HG03565 (cell line): ENCODE measurements around the gene PSPN.
"Not testable (repeated sequence)": the region's sequence is repeated elsewhere in the genome, so short reads cannot be mapped to it uniquely, and the experiment has no call there.

Experiments
- ATAC-seq: cut with Tn5 transposase; IDR thresholded peaks from one replicate; pipeline ENCODE4 v1.9.1; 2021; ENCODE audit warnings: mild to moderate bottlenecking, moderate library complexity; ENCODE audit not compliant: unreplicated experiment

The PSPN gene

DNA sequence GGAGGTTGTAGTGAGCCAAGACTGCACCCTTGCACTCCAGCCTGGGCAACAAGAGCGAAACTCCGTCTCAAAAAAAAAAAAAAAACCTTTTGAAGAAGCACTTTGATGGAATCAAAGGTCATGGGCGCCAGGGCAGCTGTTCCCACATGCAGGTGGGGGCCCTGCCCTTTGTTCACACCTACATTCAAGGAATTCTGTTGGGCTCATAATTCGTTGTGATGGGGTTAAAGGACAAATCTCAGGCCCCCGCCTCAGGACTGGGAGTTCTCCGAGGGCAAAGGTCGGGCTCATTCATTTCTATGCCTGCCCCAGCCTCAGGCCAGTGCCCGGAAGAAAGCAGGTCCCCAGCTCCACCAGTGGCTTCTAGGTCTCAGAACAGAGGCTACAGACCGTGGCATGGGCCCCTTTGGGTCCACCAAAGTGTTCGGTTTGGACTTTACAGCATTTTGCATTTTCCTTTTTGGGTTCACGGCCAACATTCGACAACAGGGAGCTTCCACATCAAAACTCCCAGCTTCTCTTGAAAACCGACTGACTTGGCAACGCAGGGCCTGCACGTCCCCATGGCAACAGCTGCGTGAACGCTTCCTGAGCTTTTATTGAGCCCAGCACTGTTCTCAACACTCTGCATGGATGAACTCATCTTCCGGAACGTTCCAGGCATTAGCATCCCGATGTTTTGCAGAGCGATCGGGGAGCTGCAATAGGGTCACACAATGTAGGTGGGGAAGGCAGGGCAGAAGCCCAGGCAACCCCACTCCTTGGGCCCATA, 27.3 kb upstream of the PSPN start:
- ATAC-seq: no peak

DNA sequence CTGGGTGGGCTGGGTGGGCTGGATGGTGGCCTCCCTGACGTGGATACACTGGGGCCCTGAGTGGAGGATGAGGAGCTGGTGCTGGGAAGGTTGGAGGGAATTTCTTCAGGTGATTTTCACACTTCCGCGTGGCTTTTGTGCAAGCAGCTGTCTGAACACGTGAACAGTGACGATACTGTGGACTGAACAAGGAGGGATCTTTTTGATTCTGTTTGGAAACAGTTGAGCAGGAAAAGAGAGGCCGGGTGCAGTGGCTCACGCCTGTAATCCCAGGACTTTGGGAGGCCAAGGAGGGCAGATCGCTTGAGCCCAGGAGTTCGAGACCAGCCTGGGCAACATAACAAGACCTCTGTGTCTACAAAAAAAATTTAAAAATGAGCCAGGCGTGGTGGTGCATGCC, 26.3 kb upstream of the PSPN start:
- no peak for ATAC-seq

DNA sequence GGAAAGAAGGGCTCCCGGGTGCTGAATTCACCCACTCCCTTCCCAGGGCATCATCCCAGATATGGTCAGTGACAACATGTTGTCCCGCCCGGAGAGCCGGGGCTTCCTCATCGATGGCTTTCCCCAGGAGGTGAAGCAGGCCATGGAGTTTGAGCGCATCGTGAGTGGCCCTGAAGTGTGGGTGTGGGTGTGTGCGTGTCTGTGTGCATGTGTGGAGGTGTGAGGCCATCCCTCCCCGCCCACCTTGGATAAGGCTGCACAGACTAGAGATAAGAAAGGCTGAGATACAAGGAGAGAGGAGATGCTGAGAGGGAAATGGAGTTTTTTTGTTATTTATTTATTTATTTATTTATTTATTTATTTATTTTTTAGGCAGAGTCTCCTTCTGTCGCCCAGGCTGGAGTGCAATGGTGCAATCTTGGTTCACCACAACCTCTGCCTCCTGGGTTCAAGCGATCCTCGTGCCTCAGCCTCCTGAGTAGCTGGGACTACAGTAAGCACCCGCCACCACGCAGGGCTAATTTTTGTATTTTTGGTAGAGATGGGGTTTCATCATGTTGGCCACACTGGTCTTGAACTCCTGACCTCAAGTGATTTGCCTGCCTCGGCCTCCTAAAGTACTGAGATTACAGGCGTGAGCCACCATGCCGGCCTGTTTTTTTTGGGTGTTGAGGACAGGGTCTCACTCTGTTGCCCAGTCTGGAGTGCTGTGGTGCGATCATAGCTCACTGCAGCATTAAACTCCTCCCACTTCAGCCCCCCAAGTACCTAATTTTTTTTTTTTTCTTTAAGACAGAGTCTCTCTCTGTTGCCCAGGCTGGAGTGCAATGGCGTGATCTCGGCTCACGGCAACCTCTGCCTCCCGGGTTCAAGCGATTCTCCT, 24.6 kb upstream of the PSPN start:
- not testable (repeated sequence) for ATAC-seq

DNA sequence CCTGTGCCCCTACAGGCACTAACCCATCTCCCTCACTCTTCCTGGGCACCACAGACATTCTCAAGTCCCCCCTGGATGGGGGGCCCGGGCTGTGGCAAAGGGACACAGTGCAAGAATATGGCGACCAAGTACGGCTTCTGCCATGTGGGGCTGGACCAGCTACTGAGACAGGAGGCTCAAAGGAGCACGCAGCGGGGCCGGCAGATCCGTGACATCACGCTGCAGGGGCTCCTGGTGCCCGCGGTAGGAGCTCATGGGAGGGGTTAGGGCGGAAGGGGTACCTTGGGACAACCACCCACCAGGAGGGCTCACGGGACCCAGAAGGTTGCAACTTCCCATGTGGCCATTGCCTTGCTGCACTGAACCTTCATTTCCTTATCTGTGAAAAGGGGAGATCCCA, 20.6 kb upstream of the PSPN start:
- ATAC-seq: no peak

DNA sequence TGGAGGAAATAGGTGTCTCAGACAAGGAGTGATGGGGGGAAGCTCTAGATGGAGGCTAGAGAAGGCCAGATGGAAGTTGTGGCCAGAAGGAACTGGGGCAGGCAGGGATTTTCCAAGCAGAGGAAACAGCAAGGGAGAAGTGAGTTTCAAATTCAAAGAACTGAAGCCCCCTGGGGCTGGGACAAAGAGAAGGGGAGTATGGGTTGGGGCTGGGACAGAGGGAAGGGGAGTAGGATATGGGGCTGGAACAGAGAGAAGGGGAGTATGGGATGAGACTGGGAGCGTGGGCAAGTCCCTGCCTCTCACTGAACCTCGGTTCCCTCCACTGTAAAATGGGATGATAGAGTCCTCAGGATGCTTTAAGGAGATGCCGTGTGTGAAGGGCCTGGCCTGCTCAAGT, 19.1 kb upstream of the PSPN start:
- ATAC-seq: no peak

DNA sequence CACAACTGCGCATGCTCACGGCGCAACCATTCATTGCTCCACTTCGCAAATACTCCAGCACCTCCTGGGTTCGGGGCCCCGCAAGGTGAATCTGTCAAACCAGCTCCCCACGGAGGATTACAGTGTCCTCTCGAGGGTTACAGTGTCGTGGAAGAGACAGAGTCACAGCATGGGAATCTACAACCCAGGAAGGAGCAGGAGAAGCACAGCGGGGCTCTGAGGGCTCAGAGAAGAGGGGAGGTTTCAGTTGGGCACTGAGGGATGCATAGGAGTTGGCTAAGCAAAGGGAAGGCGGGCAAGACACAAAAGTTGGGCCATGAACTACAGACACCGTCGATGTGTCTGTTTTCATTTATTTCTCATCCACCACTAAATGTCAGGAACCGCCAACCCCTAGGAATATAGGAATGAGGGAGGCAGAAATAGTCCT, 18.3 kb upstream of the PSPN start:
- ATAC-seq: peak; percentile 34

DNA sequence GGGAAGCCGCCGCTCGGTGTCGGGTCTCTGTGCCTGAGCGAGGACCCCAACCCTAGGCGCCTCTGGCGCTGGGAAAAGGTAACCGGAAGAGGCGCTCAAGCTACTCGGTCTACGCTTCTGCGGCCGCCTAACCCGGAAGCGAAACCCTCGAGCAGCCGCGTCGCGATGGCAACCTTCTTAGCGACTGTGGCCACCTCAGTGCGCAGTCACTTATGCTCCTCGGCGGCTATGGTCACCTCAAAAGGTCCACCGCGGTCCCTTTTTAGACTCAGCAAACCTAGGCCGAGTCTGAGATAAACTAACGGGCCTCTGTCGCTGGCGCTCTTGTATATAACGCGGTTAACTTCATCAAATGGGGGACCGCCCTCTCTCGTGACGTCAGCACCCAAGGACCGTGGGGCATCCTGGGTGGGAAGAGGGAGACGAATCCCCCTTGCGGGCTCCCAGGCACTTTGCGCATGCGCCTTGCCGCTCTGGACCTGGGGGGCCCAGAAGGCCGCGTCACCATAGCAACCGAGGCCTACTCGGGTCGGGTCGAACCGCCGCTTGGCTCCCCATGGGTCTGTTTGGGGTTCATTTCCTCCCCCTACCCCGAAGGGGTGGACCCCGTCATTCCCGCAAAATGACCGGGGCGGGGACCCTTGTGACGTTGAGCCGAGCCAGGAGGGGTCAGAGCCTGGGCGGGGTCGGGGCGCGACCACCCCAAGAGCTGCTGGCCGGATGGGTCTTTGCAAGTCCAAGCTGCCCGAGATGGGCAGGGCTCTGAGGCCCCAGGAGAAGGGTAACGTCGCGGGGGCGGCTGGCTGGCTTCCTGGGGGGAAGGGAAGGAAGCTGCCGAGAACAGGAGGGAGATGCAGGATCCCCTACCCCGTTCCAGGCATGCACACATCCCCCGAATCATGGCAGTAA, 17.6 kb upstream of the PSPN start, which contains the start of gene GTF2F1:
Gene GTF2F1, minus strand, starts transcription at position 91 of the 909 bp plus-strand sequence. CDS start 169 bp downstream, outside the sequence.
- peak; percentile 54 for ATAC-seq

DNA sequence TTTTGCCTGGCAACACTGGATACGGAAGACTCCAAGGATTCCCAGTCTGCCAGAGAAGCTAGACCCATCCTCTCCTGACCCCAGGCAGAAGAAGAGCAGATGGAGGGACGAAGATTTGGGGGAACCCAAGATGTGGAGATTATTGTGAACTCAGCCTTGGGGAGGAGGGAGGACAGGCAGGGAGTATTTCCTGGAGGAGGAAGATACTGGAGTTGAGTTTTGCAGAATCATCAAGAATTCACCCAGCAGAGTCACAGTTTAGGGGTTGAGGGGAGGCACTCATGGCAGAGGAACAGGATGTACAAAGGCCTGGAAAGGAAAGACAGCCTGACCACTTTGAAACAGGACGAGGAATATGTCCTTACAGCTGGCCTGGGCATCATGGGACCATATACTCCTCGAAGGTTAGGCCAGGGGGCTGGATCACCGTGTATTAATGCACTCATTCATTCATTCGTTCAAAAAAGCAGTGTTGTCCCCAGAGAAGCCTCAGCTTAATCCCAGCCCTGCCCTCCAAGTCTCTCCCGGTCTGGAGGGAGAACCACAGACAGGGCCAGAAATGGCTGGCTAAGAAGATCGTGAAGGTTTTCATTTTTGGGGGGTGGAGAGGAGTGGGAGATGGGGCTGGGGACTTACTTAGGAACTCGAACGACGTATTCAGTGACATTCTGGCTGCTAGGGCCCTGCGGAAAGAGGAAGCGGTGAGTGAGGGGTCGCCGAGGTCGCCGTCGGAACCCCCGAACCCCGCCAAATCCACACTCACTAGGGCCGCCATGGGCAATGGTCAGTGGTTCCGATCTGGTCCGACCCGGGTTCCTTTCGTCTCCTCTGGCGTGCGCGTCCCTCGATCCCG, 16.7 kb upstream of the PSPN start:
- no peak for ATAC-seq

DNA sequence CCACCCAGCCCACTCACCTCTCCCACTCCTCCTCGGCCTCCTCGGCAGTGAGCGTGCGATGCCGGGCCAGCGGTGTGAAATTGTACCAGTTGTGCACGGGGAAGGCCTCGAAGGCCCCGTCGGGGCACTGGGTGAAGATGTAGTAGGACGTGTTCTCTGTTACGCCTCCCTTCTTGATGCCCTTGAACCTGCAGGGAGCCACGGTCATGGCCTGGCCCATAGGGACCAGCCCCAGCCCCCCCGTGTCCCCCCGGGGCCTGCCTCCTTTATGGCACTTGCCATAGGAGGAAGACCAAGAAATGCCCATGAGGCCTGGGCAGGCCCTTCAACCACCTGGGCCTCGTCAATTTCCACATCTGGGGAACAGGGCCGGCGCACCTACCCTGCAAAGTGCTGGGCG, 11.6 kb upstream of the PSPN start:
- ATAC-seq: no peak

DNA sequence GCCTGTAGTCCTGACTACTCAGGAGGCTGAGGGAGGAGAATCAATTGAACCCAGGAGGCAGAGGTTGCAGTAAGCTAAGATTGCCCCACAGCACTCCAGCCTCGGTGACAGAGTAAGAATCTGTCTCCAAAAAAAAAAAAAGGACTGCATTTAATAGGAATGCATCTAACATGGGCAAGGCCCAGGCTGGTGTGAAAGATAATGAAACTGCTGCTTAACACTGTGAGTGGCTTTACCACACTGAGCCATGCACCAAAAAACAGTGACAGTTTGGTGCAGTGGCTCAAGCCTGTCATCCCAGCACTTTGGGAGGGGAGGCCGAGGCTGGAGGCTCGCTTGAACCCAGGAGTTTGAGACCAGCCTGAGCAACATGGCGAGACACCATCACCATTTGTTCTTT, 8.6 kb upstream of the PSPN start:
- no peak for ATAC-seq

DNA sequence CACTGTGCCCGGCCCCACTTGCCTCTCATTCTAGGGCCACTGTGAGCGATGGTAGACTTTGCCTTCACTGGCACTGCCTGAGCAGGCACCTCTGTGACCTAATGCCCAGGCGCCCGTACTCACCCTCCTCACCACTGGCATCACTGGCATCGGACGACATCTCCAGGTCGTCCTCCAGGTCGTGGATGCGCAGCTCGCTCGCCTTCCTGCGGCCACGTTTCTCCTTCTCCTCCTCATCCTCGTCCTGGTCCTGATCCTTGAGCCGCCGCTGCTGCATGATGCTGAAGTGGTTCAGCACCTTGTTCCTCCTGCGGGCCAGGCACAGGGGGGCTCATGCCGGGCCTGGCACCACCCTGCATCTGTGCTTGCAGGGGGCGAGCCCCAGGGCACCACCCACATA, 7.5 kb upstream of the PSPN start:
- no peak for ATAC-seq

DNA sequence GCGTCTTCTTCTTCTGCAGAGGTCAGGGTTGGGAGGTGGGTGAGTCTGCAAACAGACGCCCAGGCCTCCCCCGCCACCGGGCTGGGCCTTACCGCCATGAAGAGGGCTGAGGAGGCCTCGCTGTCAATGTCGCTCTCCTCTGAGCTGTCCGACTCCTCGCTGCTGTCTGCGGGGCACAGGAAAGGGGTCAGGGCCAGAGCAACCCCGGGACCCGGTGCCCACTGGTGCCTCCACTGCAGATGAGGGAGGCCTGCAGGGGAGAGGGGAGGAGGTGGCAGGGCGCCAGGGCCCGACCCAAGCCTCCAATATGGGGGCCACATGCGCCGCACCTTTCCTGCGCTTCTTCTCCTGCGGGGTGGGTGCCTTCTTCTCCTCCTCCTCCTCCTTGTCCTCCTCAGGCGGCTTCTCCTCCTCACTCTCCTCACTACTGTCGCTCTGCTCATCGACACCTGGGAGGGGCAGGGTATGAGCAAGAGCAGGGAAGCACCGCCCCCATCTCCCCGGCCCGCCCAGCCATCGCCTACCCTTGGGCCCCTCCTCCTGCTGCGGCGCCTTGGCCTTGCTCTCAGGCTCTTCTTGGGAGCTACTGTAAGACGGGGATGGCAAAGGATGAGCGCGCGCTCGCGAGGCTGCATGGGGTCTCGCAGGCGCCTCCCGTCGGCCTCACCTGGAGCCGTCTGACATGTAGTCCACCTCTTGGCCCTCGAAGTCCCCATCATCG, 5.5 kb upstream of the PSPN start:
- ATAC-seq: no peak

DNA sequence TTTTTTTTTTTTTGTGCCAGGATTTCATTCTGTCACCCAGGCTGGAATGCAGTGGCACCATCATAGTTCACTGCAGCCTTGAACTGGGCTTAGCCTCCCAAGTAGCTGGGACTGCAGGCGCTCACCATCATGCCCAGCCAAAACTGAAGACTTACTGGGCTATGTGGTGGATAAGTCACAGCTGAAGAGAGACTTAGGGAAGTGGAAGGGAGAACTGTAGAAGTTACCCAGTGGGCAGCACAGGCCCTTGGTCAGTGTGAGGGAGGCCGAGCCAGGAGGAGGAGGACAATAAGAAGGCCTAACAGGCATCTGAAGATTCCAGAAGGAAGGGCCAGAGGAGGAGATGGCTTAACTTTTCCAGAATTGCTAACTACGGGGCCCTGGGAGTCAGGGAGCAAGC, 4.0 kb upstream of the PSPN start:
- ATAC-seq: no peak

DNA sequence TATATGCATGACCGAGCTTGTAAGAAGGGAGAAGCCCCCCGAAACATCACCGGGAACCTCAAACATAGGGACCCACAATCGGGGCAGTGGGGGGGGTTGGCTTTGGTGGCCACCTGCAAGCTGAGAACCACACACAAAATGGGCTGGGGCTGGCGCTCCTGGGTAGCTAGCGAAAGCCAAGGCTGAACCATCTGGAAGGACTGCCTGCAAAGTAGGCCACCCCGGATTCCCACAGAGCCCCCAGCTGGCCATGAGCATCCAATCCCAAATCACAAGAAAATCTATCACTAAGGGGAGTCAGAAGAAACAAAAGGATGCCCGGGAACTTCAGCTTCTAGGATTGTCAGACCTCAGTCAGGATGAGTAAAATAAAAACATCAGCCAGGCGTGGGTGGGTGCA, 2.8 kb upstream of the PSPN start:
- ATAC-seq: no peak

DNA sequence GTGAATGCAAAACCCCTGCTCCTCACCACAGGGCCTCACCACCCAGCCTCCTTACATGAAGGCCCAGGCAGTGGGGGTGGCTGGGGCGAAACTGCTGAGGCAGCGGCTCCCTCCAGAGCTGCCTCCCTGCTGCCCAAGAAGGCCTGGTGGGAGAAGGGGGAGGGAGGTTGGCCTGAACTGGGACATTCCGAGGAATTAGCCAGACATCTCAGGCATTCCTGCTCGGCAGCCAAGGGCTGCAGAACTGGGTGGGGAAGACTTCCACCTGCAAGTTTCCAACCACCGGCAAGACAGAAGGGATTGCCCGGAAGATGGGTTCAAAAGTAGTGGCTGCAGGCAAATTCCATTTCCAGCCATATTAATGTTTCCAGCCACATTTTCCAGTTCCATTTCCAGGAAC, 2.3 kb upstream of the PSPN start:
- ATAC-seq: no peak

DNA sequence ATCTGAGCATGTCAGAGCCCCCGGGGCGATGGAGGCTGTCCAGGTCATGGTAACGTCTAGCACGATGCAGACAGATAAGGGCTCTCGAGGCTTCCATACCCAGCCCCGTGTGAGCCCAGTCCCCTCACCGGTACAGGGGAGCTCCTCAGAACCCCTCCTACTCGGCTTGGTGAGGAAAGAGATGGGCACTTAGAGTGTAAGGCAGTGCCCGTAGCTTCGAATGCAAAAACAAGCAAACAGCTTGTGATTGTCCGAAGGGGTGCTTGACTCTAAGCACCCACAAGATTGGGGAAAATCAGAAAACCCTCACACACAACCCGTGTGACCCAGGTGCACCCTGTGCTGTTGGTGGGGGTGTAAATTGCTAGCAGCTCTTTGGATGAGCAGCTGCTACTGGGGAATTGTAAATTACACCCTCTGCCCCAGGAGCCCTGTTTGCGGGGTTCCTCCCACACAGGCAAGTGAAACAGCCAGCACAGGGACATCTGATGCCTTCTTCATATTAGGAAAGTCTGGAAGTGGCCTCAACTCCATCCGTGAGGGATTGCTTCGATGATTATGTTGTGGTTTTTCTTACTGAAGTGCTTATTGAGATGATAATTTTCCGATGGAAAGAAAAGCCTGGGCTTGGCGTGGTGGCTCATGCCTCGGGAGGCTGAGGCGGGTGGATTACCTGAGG, 918 bp upstream of the PSPN start:
- ATAC-seq: no peak

DNA sequence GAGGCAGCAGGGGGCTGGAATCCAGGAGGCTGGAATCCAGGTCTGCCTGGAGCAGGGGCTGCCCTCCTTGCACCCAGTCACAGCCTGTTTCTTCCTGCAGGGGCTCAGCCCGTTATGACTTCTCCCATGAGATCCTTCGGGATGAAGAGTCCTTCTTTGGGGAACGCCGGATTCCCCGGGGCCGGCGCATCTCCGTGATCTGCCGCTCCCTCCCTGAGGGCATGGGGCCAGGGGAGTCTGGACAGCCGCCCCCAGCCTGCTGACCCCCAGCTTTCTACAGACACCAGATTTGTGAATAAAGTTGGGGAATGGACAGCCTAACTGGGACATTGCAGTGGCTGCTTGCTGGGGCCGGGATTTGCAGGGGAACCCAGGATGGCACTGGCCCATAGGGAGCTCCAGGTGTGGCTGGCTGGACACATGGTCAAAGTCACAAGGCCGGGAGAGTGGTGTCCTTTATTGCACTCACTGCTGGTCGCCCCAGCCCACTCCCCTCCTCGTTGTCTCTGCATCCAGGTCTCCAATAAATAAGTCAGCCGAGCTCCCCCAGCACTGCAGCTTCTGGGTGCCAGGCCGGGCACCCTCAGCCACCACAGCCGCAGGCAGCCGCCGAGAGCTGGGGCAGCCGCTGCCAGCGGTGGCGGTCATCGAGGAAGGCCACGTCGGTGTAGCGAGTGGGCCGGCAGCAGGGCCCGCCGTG, 872 bp downstream of the PSPN start:
- no peak for ATAC-seq

DNA sequence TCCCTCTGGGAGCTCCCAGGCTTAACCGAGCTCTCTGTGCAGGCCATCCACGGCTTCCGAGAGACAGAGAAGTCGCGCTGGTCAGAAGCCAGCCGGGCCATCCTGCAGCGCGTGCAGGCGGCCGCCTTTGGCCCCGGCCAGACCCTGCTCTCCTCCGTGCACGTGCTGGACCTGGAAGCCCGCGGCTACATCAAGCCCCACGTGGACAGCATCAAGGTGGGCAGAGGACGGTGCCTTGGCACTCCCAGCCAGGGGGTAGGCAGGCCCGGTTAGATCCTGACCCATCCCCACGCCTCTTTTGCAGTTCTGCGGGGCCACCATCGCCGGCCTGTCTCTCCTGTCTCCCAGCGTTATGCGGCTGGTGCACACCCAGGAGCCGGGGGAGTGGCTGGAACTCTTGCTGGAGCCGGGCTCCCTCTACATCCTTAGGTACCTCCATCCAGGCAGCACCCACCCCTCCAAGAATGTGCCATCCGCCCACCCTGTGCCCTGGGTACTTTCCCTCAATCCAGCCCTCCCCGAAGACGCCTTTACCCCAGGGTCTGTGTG, 1.5 kb downstream of the PSPN start:
- ATAC-seq: no peak
